SK-N-SH (cell line): ENCODE data around the gene RIPOR2.

Experiments used
- GABPA ChIP-seq: IDR thresholded peaks from 2 replicates; pipeline ENCODE4 v1.4.0; 2012; ENCODE audit warnings: low read depth, mild to moderate bottlenecking
- RFX5 ChIP-seq: IDR thresholded peaks from 2 replicates; pipeline ENCODE4 v1.6.1; 2012; ENCODE audit warnings: mild to moderate bottlenecking, improper control_type of control experiment, low read length
- SMC3 ChIP-seq: IDR thresholded peaks from 2 replicates; pipeline ENCODE4 v1.6.1; 2012; ENCODE audit warnings: low read depth, low read length, improper control_type of control experiment
- YY1 ChIP-seq: IDR thresholded peaks from 2 replicates; pipeline ENCODE4 v1.4.0; 2012; ENCODE audit warnings: low read depth, mild to moderate bottlenecking
- TF ChIP-seq, protein P1 (sequence below): fragments of 200-600 bp; sonication (generic); IDR thresholded peaks from 2 replicates; pipeline ENCODE4 v1.6.1; 2017; ENCODE audit warnings: antibody characterized with exemption, mild to moderate bottlenecking, moderate library complexity
- TF ChIP-seq, protein P2 (sequence below): IDR thresholded peaks from 2 replicates; pipeline ENCODE4 v1.4.0; 2012; ENCODE audit warnings: low read depth, borderline replicate concordance
- TF ChIP-seq, protein P3 (sequence below): IDR thresholded peaks from 2 replicates; pipeline ENCODE4 v1.6.1; 2012; ENCODE audit warnings: mild to moderate bottlenecking, low read depth, low read length, moderate library complexity

DNA sequence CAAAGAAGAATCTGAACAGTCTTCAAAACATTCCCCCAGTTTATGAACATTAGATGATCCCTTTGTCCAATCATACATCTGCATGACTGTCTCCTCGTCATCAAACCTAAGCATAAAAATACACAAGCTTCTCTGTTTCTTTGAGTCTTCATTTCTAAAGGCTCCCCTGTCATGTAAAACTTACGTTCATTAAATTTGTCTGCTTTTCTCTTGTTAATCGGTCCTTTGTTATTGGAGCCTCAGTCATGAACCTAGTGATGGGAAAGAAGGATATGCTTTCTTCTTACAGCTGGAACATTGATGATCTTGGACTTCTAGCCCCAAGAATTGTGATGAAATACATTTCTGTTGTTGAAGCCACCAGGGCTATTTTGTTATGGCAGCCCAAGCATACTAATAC, 18.0 kb upstream of the RIPOR2 start:
- TF ChIP-seq RFX5: no peak
- no peak for TF ChIP-seq GABPA
- TF ChIP-seq, protein P1, sequence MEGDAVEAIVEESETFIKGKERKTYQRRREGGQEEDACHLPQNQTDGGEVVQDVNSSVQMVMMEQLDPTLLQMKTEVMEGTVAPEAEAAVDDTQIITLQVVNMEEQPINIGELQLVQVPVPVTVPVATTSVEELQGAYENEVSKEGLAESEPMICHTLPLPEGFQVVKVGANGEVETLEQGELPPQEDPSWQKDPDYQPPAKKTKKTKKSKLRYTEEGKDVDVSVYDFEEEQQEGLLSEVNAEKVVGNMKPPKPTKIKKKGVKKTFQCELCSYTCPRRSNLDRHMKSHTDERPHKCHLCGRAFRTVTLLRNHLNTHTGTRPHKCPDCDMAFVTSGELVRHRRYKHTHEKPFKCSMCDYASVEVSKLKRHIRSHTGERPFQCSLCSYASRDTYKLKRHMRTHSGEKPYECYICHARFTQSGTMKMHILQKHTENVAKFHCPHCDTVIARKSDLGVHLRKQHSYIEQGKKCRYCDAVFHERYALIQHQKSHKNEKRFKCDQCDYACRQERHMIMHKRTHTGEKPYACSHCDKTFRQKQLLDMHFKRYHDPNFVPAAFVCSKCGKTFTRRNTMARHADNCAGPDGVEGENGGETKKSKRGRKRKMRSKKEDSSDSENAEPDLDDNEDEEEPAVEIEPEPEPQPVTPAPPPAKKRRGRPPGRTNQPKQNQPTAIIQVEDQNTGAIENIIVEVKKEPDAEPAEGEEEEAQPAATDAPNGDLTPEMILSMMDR: no peak
- no peak for TF ChIP-seq YY1
- TF ChIP-seq, protein P2, sequence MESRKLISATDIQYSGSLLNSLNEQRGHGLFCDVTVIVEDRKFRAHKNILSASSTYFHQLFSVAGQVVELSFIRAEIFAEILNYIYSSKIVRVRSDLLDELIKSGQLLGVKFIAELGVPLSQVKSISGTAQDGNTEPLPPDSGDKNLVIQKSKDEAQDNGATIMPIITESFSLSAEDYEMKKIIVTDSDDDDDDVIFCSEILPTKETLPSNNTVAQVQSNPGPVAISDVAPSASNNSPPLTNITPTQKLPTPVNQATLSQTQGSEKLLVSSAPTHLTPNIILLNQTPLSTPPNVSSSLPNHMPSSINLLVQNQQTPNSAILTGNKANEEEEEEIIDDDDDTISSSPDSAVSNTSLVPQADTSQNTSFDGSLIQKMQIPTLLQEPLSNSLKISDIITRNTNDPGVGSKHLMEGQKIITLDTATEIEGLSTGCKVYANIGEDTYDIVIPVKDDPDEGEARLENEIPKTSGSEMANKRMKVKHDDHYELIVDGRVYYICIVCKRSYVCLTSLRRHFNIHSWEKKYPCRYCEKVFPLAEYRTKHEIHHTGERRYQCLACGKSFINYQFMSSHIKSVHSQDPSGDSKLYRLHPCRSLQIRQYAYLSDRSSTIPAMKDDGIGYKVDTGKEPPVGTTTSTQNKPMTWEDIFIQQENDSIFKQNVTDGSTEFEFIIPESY: no peak
- TF ChIP-seq SMC3: no peak
- TF ChIP-seq, protein P3, sequence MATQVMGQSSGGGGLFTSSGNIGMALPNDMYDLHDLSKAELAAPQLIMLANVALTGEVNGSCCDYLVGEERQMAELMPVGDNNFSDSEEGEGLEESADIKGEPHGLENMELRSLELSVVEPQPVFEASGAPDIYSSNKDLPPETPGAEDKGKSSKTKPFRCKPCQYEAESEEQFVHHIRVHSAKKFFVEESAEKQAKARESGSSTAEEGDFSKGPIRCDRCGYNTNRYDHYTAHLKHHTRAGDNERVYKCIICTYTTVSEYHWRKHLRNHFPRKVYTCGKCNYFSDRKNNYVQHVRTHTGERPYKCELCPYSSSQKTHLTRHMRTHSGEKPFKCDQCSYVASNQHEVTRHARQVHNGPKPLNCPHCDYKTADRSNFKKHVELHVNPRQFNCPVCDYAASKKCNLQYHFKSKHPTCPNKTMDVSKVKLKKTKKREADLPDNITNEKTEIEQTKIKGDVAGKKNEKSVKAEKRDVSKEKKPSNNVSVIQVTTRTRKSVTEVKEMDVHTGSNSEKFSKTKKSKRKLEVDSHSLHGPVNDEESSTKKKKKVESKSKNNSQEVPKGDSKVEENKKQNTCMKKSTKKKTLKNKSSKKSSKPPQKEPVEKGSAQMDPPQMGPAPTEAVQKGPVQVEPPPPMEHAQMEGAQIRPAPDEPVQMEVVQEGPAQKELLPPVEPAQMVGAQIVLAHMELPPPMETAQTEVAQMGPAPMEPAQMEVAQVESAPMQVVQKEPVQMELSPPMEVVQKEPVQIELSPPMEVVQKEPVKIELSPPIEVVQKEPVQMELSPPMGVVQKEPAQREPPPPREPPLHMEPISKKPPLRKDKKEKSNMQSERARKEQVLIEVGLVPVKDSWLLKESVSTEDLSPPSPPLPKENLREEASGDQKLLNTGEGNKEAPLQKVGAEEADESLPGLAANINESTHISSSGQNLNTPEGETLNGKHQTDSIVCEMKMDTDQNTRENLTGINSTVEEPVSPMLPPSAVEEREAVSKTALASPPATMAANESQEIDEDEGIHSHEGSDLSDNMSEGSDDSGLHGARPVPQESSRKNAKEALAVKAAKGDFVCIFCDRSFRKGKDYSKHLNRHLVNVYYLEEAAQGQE: no peak
